K562 (cell line): ENCODE measurements around the gene YES1. TPM values are rescaled to one million over a fixed set of nuclear protein-coding genes. Genes with fewer than 3 reads are reported as not detected.
A peak's percentile ranks its signal among the peaks of the same experiment; 100 is the strongest.

Source experiments
- ATAC-seq: fragments of 200-7000 bp; cut with Tn5 transposase; 3 replicates; pipeline ENCODE4 v1.9.1; 2020; ENCODE audit warnings: moderate library complexity
- BruUV-seq: library from RNA; stranded (reverse); fragments of 400-500 nt; replicated peaks from 2 replicates; lab custom pipeline; 2021; lab: Mats Ljungman, UMichigan
- CTCF ChIA-PET: fragments of 300-600 bp; formaldehyde crosslinking; extraction: SDS; loops from one replicate; lab custom pipeline; 2021; ENCODE audit warnings: low intra/inter-chr PET ratio; lab: Yijun Ruan, JAX
- POLR2A ChIA-PET: fragments of 300-600, 350-650 bp; sonication (Branson Sonifier 250); formaldehyde crosslinking; extraction: SDS; loops from one replicate; lab custom pipeline; 2021; ENCODE audit warnings: antibody characterized with exemption, inconsistent platforms; lab: Yijun Ruan, JAX
- DNase-seq, 4 experiments: peaks; one replicate each; pipeline versions ENCODE4 v3.0.0 to v3.0.0-alpha.2; 2011 to 2018; ENCODE audit warnings: low spot score in 3 of 4, mixed read lengths in 3 of 4; ENCODE audit errors: extremely low read depth in 1 of 4
- FAIRE-seq: peaks from 2 replicates; lab custom pipeline; 2011; peaks lifted over from hg19 to GRCh38; lab: Jason Lieb, UNC
- H2AFZ ChIP-seq: 2 replicates; pipeline ENCODE4 v1.6.0; 2011; ENCODE audit warnings: low read depth, low read length, control low read depth, inconsistent platforms
- H3K27ac ChIP-seq: fragments of 200-600 bp; 3 replicates; pipeline ENCODE4 v1.8.0; 2011; ENCODE audit warnings: low read depth, mild to moderate bottlenecking, control low read depth, inconsistent platforms, low read length, moderate library complexity, mixed read lengths; ENCODE audit errors: extremely low read depth
- H3K27me3 ChIP-seq, 2 experiments: fragments of 300-600 bp in 1 of 2; 2 replicates in 1 of 2; 3 replicates in 1 of 2; pipeline versions ENCODE4 v1.6.0 to v1.8.0; 2011; ENCODE audit warnings: inconsistent platforms in 2 of 2, low read length in 2 of 2, mild to moderate bottlenecking in 1 of 2, mixed read lengths in 1 of 2, moderate library complexity in 1 of 2; ENCODE audit not compliant: control insufficient read depth in 2 of 2, insufficient read depth in 2 of 2
- H3K36me3 ChIP-seq: fragments of 300-600 bp; 3 replicates; pipeline ENCODE4 v1.8.0; 2011; ENCODE audit warnings: mild to moderate bottlenecking, low read length, inconsistent platforms; ENCODE audit not compliant: control insufficient read depth, insufficient read depth
- H3K4me1 ChIP-seq, 2 experiments: fragments of 200-600 bp in 1 of 2; replicated peaks in 1 of 2; 2 replicates in 1 of 2; 3 replicates in 1 of 2; pipeline versions ENCODE4 v1.5.1 to v1.8.0; 2011; ENCODE audit warnings: inconsistent platforms in 2 of 2, low read length in 2 of 2, mild to moderate bottlenecking in 1 of 2, mixed read lengths in 1 of 2, moderate library complexity in 1 of 2; ENCODE audit not compliant: control insufficient read depth in 2 of 2, insufficient read depth in 2 of 2
- H3K4me2 ChIP-seq: 2 replicates; pipeline ENCODE4 v1.6.1; 2011; ENCODE audit warnings: low read length, control low read depth, inconsistent platforms, mixed read lengths; ENCODE audit not compliant: insufficient read depth
- H3K4me3 ChIP-seq: fragments of 200-600 bp; sonication (generic), shearing (Covaris generic); 2 replicates; pipeline ENCODE4 v1.5.1; 2016; ENCODE audit warnings: control low read depth, inconsistent platforms
- H3K79me2 ChIP-seq: fragments of 200-600 bp; 3 replicates; pipeline ENCODE4 v1.8.0; 2011; ENCODE audit warnings: low read length, inconsistent platforms; ENCODE audit not compliant: control insufficient read depth, insufficient read depth
- H3K9ac ChIP-seq, 2 experiments: 2 replicates each; pipeline versions ENCODE4 v1.6.0 to v1.6.1; 2011; ENCODE audit warnings: low read depth in 2 of 2, low read length in 2 of 2, control low read depth in 1 of 2, inconsistent platforms in 1 of 2, mild to moderate bottlenecking in 1 of 2, mixed read lengths in 1 of 2; ENCODE audit not compliant: insufficient read depth in 1 of 2
- H3K9me1 ChIP-seq: one replicate; pipeline ENCODE4 v1.6.0; 2011; ENCODE audit warnings: inconsistent platforms, mild to moderate bottlenecking, low read length, moderate library complexity; ENCODE audit not compliant: control insufficient read depth, insufficient read depth
- H3K9me3 ChIP-seq: replicated peaks from 2 replicates; pipeline ENCODE4 v1.5.1; 2011; ENCODE audit warnings: low read depth, low read length, inconsistent platforms; ENCODE audit not compliant: control insufficient read depth, insufficient read depth
- H4K20me1 ChIP-seq: replicated peaks from 2 replicates; pipeline ENCODE4 v1.6.1; 2011; ENCODE audit warnings: low read length, inconsistent platforms, mixed read lengths; ENCODE audit not compliant: control insufficient read depth, insufficient read depth
- ZNF384 ChIP-seq: IDR thresholded peaks from 2 replicates; pipeline ENCODE4 v1.6.1; 2012; ENCODE audit warnings: low read depth, low read length, improper control_type of control experiment
- WGBS: fragments of 100-300 bp; shearing (Covaris generic); methylation state at CpG from one replicate; pipeline ENCODE4 v1.1.6; 2016; ENCODE audit warnings: low coverage, mixed read lengths; ENCODE audit not compliant: insufficient coverage; ENCODE audit errors: missing lambda C conversion rate; 5-methylcytosine and 5-hydroxymethylcytosine counted together
- in situ Hi-C: fragments of 300-500 bp; cut with MboI; formaldehyde crosslinking; loops from 4 replicates; pipeline ENCODE4 v1.15.0; 2018; ENCODE audit warnings: inconsistent platforms, mixed read lengths
- intact Hi-C: fragments of 100-400 bp; cut with micrococcal nuclease; formaldehyde crosslinking; loops from 2 replicates; pipeline ENCODE4 v1.14.2; 2022
- polyA plus RNA-seq, 8 experiments: library from polyadenylated mRNA; depleted of rRNA in 4 of 8; stranded (reverse) in 5 of 8; unstranded in 3 of 8; fragments of >200 nt; fragmentation: Nextera tagmentation in 2 of 8; fragmentation: Illumina TruSeq in 1 of 8; extraction: Ambion mirVana in 2 of 8; extraction: Trizol in 1 of 8; gene quantifications; 2 replicates each; pipeline versions ENCODE4 v1.2.1 to v1.2.3, GENCODE V29; 2011 to 2014; ENCODE audit warnings: inconsistent platforms in 1 of 8, missing spikeins in 1 of 8
- total RNA-seq, 7 experiments: library from RNA; depleted of rRNA in 6 of 7; stranded (reverse); fragments of >200 nt in 6 of 7; fragmentation: Illumina TruSeq in 2 of 7; extraction: Trizol in 2 of 7; gene quantifications; 2 replicates each; pipeline versions ENCODE4 v1.2.1 to v1.2.3, GENCODE V29; 2011 to 2021; ENCODE audit warnings: low replicate concordance in 1 of 7
- TF ChIP-seq, protein P1 (sequence below): fragments of 450-650 bp; IDR thresholded peaks from 2 replicates; pipeline ENCODE4 v1.6.1; 2016; ENCODE audit warnings: mild to moderate bottlenecking, moderate library complexity

YES1 gene
- total and polyA plus RNA-seq, 9 of the 15 experiments (the other 6 are each of a cell fraction or from before 2014, with no cell fraction given): 37.2 to 115 (median 77.7) TPM

DNA sequence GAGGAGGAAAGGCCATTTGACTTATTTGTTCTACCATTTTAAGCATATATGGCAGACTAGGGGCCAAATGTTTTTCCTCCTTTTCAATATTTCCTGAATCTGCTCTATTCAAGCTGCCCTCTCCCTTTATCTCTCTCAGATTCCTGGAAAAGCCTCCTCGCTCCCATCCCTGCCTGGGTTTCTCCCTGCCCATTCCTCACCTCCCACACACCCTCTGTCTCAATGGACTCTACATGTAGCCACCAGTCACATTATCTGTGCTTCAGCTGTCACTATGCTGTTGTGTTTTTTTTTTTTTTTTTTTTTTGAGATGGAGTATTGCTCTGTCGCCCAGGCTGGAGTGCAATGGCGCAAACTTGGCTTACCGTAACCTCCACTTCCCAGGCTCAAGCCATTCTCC lies 131.7 kb downstream of the YES1 start:
- no TSS peak for BruUV-seq
- peaks cover 88% of the 10 kb centered on the region for H3K36me3 ChIP-seq
- POLR2A ChIA-PET: interaction anchor here (0.7 to 1.9 kb wide), 4 partner anchors 8 to 12 kb away, joined by 3 to 8 read pairs (median 3); no protein-coding TSS in a partner anchor

More for the DNA sequence above, 131.7 kb downstream of the YES1 start:
- TF ChIP-seq, protein P1, sequence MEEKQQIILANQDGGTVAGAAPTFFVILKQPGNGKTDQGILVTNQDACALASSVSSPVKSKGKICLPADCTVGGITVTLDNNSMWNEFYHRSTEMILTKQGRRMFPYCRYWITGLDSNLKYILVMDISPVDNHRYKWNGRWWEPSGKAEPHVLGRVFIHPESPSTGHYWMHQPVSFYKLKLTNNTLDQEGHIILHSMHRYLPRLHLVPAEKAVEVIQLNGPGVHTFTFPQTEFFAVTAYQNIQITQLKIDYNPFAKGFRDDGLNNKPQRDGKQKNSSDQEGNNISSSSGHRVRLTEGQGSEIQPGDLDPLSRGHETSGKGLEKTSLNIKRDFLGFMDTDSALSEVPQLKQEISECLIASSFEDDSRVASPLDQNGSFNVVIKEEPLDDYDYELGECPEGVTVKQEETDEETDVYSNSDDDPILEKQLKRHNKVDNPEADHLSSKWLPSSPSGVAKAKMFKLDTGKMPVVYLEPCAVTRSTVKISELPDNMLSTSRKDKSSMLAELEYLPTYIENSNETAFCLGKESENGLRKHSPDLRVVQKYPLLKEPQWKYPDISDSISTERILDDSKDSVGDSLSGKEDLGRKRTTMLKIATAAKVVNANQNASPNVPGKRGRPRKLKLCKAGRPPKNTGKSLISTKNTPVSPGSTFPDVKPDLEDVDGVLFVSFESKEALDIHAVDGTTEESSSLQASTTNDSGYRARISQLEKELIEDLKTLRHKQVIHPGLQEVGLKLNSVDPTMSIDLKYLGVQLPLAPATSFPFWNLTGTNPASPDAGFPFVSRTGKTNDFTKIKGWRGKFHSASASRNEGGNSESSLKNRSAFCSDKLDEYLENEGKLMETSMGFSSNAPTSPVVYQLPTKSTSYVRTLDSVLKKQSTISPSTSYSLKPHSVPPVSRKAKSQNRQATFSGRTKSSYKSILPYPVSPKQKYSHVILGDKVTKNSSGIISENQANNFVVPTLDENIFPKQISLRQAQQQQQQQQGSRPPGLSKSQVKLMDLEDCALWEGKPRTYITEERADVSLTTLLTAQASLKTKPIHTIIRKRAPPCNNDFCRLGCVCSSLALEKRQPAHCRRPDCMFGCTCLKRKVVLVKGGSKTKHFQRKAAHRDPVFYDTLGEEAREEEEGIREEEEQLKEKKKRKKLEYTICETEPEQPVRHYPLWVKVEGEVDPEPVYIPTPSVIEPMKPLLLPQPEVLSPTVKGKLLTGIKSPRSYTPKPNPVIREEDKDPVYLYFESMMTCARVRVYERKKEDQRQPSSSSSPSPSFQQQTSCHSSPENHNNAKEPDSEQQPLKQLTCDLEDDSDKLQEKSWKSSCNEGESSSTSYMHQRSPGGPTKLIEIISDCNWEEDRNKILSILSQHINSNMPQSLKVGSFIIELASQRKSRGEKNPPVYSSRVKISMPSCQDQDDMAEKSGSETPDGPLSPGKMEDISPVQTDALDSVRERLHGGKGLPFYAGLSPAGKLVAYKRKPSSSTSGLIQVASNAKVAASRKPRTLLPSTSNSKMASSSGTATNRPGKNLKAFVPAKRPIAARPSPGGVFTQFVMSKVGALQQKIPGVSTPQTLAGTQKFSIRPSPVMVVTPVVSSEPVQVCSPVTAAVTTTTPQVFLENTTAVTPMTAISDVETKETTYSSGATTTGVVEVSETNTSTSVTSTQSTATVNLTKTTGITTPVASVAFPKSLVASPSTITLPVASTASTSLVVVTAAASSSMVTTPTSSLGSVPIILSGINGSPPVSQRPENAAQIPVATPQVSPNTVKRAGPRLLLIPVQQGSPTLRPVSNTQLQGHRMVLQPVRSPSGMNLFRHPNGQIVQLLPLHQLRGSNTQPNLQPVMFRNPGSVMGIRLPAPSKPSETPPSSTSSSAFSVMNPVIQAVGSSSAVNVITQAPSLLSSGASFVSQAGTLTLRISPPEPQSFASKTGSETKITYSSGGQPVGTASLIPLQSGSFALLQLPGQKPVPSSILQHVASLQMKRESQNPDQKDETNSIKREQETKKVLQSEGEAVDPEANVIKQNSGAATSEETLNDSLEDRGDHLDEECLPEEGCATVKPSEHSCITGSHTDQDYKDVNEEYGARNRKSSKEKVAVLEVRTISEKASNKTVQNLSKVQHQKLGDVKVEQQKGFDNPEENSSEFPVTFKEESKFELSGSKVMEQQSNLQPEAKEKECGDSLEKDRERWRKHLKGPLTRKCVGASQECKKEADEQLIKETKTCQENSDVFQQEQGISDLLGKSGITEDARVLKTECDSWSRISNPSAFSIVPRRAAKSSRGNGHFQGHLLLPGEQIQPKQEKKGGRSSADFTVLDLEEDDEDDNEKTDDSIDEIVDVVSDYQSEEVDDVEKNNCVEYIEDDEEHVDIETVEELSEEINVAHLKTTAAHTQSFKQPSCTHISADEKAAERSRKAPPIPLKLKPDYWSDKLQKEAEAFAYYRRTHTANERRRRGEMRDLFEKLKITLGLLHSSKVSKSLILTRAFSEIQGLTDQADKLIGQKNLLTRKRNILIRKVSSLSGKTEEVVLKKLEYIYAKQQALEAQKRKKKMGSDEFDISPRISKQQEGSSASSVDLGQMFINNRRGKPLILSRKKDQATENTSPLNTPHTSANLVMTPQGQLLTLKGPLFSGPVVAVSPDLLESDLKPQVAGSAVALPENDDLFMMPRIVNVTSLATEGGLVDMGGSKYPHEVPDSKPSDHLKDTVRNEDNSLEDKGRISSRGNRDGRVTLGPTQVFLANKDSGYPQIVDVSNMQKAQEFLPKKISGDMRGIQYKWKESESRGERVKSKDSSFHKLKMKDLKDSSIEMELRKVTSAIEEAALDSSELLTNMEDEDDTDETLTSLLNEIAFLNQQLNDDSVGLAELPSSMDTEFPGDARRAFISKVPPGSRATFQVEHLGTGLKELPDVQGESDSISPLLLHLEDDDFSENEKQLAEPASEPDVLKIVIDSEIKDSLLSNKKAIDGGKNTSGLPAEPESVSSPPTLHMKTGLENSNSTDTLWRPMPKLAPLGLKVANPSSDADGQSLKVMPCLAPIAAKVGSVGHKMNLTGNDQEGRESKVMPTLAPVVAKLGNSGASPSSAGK: no peak
- TF ChIP-seq ZNF384: 0 out of 2 replicates have a peak, but pooled peaks have one; percentile 17
- 55% methylated on average over 1 of the region's 4 CpGs for WGBS
- Histone ChIP-seq H3K9me1 (no peaks in the 10 kb centered on the region), H3K4me2 (no peak overlapping the region), H2AFZ (no peak overlapping the region), H4K20me1 (no peaks in the 10 kb centered on the region), H3K79me2 (no peaks in the 10 kb centered on the region), H3K9ac (no peak overlapping the region), H3K4me3 (no peak overlapping the region), H3K27ac (no peak overlapping the region), H3K4me1 (peaks cover 0 to 12% of the 10 kb centered on the region in 2 experiments; a peak in 3 of 5 replicates), H3K9me3 (no peaks in the 10 kb centered on the region), H3K27me3 (no peaks in the 10 kb centered on the region)
- intact Hi-C loops: no loop called here
- CTCF ChIA-PET: no interaction called here
- FAIRE-seq (no peak), DNase-seq (no peak), ATAC-seq (no peak)
- in situ Hi-C loops: no loop called here
